NCI-H524 treated with DMSO at 0.1 percent for 48 hours (cell line): ENCODE results near the gene JUP.
"Not testable (repeated sequence)": the region's sequence is repeated elsewhere in the genome, so short reads cannot be mapped to it uniquely, and the experiment has no call there.

Source experiments
- DNase-seq: peaks from one replicate; lab custom pipeline; 2025; lab: John Stamatoyannopoulos, UW

The JUP gene

DNA sequence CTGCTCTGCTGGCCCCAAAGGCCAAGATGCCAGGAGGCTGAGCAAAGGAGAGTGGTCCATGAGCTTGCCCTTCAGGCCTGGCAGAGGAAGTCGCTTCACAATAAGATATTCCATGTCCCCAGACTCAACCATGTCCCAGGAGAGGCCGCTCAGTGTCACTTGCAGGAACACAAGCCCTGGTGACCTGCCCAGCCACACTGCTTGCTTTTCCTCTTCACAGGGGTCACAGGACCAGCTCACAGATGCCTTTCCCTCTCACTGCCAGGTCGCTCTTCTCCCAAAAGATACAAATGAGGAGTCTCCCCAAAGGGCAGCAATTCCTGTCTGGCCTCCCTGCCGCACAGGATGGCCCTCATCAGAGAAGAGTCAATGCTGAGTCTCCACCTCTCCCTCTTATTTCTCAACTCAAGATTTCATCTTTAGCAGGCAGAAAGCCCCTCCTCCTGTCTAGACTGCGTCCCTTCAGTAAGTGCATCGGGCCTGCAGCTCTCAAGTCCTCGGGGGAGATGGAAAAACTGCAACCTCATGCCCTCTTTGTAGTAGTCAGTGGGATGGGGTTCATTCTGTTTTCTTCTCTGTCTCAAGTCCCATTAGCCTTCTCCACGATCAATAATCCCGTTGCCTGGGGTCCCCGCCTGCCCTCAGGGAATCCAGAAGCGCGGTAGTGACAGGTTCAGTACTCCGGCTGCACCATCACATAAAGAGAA, 5.0 kb downstream of the JUP start:
- DNase-seq: no peak

DNA sequence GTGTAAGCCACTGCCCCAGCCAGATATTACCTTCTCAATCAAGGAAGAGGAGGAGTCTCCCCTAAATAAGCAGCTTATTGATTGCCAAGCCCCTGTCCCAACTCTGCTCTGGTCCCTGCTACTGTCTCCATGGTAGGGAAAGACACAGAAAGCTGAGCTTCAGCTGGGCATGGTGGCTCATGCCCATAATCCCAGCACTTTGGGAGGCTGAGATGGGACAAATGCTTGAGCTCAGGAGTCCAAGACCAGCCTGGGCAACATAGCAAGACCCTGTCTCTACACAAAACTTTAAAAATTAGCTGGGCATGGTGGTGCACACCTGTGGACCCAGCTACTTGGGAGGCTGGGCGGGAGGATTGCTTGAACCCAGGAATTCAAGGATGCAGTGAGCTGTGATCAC, 6.6 kb downstream of the JUP start:
- DNase-seq: no peak

DNA sequence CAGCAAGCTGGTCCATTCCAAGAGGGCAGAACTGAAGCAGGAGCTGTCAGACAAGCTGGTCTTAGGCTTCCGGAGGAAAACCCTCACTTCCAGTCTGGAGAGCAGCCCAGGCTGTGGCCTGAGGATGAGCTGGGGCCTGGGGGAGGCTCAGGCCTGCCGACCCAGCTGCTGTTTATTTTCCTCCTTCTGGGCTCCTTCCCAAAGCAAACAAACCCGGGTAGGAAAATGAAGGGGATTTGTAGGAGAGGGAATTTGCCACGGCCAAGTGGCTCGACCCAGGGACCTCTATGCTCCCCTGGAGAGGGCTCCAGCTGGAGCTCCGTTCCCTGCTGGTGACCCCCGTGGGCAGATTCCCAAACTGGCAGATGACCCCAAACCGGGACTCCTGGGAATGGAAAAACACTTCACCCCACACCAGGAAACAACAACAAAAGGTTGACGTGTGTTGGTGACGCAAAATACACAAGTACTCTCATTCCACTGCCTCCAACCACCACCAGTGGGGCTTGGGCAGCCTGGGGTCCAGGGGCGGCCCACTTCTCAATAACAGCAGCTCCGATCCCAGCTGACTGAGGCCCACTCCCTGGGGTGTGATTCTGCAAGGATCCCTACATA, 8.8 kb downstream of the JUP start:
- DNase-seq: peak; percentile 37

DNA sequence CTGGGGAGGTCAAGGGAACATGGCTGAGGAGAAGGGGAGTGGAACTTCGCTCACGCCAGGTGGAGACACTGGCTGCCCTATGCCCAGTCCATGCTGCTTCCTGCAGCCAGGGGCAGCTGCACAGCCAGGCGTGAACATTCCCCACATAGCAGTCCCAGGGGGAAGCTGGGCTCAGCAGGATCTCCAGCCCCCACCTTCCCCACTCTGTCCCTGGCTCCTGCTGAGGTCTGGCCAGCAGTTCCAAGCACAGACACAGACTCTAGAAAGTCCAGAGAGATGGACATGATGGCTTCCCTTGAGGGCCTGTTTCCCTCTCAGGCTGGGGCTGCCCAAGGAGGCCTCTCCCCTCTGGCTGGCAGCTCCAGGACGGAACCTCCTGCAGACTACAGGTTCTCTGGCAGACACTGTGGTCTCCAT, 9.3 kb downstream of the JUP start:
- DNase-seq: no peak

GRCh38 chr17:41776262-41776900, 10.1 kb downstream of the JUP start:
- not testable (repeated sequence) for DNase-seq

DNA sequence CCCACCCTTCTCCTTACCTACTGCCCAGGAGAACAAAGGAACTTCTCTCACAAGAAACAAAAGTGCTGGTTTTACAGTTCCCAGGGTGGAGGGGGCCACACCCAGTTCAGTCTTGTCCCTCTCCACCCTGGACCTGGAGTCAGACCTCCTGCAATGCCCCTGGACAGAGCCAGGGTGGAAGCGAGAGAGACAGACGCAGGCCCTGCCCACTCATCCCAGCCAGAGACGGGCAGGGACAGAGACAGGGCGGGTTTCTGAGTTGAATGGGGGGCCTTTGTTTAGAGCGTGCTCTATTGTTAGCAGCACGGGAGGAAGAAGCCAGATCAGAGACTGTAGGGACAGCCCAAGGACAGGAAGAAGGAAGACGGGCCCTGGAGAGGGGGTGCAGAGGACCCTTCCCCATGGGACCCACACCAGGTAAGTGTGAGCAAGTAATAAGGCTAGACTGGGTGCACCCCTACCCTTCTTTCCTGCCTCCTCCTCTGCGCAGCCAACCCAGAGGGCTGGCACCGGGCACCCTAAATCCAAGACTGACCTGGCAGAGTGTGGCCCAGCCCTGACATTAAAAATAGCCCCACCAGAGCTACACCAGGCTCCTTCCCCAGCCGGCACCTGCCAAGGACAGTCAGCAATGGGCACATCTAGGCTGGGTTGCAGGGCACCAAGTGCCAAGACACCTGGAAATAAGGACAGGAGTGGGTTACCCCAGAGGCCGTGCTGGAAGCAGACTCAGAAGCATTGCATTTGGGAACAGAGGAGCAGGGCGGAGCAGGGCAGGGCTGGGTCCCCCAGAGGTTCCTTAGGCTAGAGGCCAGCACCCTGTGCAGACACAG, 10.9 kb downstream of the JUP start:
- no peak for DNase-seq

GRCh38 chr17:41773731-41774193, 12.7 kb downstream of the JUP start:
- DNase-seq: no peak

DNA sequence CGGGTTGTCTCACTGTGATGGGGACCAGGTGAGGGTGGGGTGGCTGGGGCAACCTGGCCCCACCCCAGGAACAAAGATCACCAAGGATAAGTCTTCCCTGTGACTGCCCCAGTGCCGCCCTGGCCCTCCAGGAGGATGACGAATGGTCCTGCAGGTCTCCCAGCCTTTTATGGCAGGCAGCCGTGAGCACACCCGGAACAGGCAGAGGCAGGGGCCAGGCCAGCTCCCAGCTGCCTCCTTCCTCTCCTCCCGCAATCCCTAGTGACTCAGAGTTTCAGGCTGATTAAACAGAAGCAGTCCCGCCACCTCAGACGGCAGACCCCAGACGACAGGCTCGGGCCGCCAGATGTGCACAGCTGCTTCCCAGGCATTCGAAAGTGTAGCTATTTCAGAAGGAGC, 13.3 kb downstream of the JUP start:
- no peak for DNase-seq

DNA sequence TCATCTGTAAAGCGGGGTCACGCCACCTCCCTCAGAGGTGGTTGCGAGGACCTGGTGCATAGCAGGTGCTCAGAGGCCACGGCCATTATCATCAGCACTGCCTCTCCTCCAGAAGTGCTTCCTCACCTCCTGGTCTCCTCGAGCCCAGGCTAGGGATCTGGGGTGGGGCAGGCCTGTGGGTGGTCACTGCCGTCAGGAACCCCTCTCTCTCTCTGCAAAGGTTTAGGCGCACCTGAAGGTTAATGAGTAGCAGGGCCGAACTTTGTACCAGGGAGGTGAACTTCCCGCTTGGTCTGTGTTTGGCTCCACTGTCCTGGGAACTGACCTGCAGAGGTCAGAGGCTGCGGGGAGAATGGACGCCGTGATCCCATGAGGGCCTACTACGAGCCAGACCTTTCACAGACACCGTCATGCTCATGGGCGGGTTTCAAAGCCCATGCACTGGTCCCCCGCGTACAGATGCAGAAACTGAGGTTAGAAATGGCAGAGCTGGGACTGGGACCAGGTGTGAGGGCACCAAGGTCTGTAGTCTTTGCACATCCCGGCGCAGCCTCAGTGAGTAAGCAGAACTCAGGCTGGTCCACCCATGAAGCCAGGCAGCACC, 13.8 kb downstream of the JUP start:
- no peak for DNase-seq

DNA sequence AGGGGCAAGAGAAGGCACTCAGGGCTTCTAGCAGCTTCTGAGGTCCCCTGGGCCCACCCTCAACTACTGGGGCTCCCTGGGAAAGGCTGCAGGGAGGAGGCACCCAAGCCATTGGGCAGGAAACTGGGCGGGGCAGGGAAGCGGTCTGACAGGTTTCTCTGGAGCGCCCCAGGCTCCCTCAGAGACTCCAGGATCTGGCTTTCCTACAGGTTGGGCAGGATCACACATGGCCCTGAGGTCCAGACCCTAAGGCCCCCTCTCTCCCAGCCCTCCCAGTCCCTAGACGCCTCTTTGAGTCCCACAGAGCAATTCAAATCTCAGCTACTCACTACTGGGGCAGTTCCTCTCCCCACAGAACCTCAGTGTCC, 14.3 kb downstream of the JUP start:
- no peak for DNase-seq

GRCh38 chr17:41771389-41772206, 14.9 kb downstream of the JUP start:
- DNase-seq: no peak

- no peak for DNase-seq
These were observed 16.5 kb downstream of the JUP start for GRCh38 chr17:41769985-41770384.

GRCh38 chr17:41769346-41769862, 17.1 kb downstream of the JUP start:
- DNase-seq: no peak

DNA sequence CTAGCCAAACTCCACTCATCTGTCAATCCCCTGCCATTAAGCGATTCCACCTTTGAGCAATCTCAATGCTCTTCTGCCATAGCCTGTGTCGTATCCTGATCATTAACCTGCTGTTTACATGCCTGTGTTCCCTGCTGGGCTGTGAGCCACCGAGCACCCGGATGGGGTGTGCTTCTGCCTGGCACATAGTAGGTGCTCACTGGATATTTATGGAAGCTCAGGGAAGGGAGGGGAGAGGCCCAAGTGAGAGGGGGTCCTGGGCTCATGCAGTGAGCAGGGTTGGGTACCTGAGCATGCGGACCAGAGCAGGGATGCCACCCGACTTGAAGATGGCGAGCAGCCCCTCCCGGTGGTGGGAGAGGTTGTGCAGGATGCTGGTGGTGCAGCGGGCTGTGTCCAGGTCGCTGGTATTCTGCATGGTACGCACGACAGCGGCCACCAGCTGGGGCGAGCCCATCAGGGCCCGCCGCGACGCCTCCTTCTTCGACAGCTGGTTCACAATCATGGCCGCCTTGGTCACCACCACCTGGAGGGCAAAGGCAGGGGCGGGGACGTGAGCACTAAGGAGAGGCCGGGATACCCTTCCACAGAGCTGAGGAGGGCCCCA, 17.7 kb downstream of the JUP start:
- no peak for DNase-seq

DNA sequence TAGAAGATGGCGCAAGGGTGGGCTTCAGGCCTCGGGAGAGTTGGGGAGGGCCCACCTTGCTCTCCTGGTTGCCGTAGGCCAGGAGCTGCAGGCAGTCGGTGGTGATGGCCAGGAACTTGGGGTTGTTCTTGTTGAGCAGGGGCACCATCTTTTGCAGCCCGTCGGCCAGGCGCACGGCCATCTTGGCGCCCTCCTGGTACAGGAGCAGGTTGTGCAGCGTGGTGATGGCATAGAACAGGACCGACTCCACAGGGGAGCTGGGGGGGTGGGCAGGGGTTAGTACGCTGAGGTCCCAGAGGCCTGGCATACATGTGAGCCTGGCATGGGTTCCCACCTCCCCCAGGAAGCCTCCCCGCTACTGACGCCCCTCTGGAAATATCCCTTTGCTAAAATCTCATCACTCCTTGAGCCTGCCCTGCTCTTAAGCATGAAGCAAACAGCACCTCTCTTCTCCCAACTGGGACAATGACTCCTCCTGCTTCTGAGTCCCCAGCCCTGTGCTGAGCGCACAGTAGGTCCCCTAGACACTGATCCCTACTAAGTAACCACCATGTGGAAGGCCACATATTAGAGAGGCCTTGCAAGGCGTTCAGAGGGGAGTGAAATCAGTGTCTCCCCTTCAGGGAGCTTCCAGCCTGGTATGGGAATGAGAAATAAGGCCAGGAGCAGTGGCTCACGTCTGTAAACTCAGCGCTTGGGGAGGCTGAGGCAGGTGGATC, 19.0 kb downstream of the JUP start:
- DNase-seq: no peak

DNA sequence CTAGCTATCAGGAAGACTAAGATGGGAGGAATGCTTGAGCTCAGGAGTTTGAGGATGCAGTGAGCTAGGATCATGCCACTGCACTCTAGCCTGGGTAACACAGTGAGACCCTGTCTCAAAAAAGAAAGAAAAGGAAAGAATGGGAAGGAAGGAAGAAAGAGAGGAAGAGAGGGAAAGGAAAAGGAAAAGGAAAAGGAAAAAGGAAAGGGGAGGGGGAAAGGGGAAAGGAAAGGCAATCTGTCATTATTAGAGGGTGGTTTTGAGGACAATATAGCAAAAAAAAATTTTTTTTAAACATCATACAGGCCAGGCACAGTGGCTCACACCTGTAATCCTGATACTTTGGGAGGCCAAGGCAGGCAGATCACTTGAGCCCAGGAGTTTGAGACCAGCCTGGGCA, 20.4 kb downstream of the JUP start:
- DNase-seq: no peak

- DNase-seq: no peak
These were observed 23.2 kb downstream of the JUP start for GRCh38 chr17:41763327-41763726.

- no peak for DNase-seq
These were observed 23.7 kb downstream of the JUP start for GRCh38 chr17:41762841-41763240.

- DNase-seq: no peak
These were observed 24.1 kb downstream of the JUP start for GRCh38 chr17:41762391-41762790.

- DNase-seq: no peak
These were observed 25.6 kb downstream of the JUP start for GRCh38 chr17:41760878-41761277.
